HEK293 (cell line): ENCODE measurements around the gene MTCH2.

Experiments used
- CTCF ChIA-PET: fragments of 350-600 bp; formaldehyde crosslinking; extraction: SDS; loops from one replicate; lab custom pipeline; 2021; ENCODE audit warnings: antibody characterized with exemption; lab: Yijun Ruan, JAX
- POLR2A ChIA-PET: fragments of 300-600 bp; formaldehyde crosslinking; extraction: SDS; loops from one replicate; lab custom pipeline; 2020; ENCODE audit warnings: antibody characterized with exemption, inconsistent platforms; lab: Yijun Ruan, JAX
- H3K27ac ChIP-seq: fragments of 200-500 bp; sonication (Bioruptor generic); 2 replicates; pipeline ENCODE4 v1.5.1; 2014; ENCODE audit warnings: low read depth, low read length, control low read depth, inconsistent platforms; ENCODE audit errors: extremely low read depth
- H3K36me3 ChIP-seq, 2 experiments: fragments of 200-500 bp in 1 of 2; sonication (Bioruptor generic) in 1 of 2; 1 replicate in 1 of 2; 2 replicates in 1 of 2; pipeline ENCODE4 v1.5.1; 2014 to 2017; ENCODE audit warnings: inconsistent platforms in 2 of 2, low read length in 2 of 2; ENCODE audit not compliant: control insufficient read depth in 2 of 2, insufficient read depth in 1 of 2
- H3K4me1 ChIP-seq: fragments of 200-500 bp; sonication (Bioruptor generic); 2 replicates; pipeline ENCODE4 v1.5.1; 2014; ENCODE audit warnings: mild to moderate bottlenecking, low read length, inconsistent platforms; ENCODE audit not compliant: control insufficient read depth, insufficient read depth
- H3K4me3 ChIP-seq: 2 replicates; pipeline ENCODE4 v1.5.1; 2011; ENCODE audit warnings: low read depth, mild to moderate bottlenecking, control low read depth, low read length, moderate library complexity
- H3K9me3 ChIP-seq: fragments of 200-500 bp; sonication (Bioruptor generic); 2 replicates; pipeline ENCODE4 v1.5.1; 2014; ENCODE audit warnings: low read depth, low read length, inconsistent platforms; ENCODE audit not compliant: control insufficient read depth, insufficient read depth
- EGR2 ChIP-seq: fragments of 450-650 bp; formaldehyde crosslinking; IDR thresholded peaks from 2 replicates; pipeline ENCODE4 v1.5.1; 2016; ENCODE audit warnings: low read depth, missing biosample characterization, missing genetic modification characterization
- FEZF1 ChIP-seq: fragments of 450-650 bp; formaldehyde crosslinking; IDR thresholded peaks from 2 replicates; pipeline ENCODE4 v1.5.1; 2016; ENCODE audit warnings: missing biosample characterization, missing genetic modification characterization
- GLIS2 ChIP-seq: fragments of 450-650 bp; formaldehyde crosslinking; IDR thresholded peaks from 2 replicates; pipeline ENCODE4 v1.5.1; 2016; ENCODE audit warnings: missing biosample characterization, missing genetic modification characterization
- IKZF3 ChIP-seq: fragments of 450-650 bp; IDR thresholded peaks from 2 replicates; pipeline ENCODE4 v1.5.0; 2018; ENCODE audit warnings: missing biosample characterization, mild to moderate bottlenecking, missing genetic modification characterization, moderate library complexity
- KLF16 ChIP-seq: fragments of 450-650 bp; formaldehyde crosslinking; IDR thresholded peaks from 2 replicates; pipeline ENCODE4 v1.5.1; 2017; ENCODE audit warnings: missing biosample characterization, missing genetic modification characterization
- MYNN ChIP-seq: fragments of 450-650 bp; formaldehyde crosslinking; IDR thresholded peaks from 2 replicates; pipeline ENCODE4 v1.5.1; 2016; ENCODE audit warnings: missing biosample characterization, missing genetic modification characterization, borderline replicate concordance
- MZF1 ChIP-seq: fragments of 450-650 bp; formaldehyde crosslinking; IDR thresholded peaks from 2 replicates; pipeline ENCODE4 v1.5.1; 2017; ENCODE audit warnings: missing biosample characterization, missing genetic modification characterization, borderline replicate concordance
- PRDM4 ChIP-seq: fragments of 450-650 bp; formaldehyde crosslinking; IDR thresholded peaks from 2 replicates; pipeline ENCODE4 v1.5.1; 2017; ENCODE audit warnings: missing biosample characterization, missing genetic modification characterization
- ZBTB6 ChIP-seq: fragments of 450-650 bp; formaldehyde crosslinking; IDR thresholded peaks from 2 replicates; pipeline ENCODE4 v1.5.1; 2017; ENCODE audit warnings: missing biosample characterization, missing genetic modification characterization
- ZFP41 ChIP-seq: fragments of 450-650 bp; formaldehyde crosslinking; IDR thresholded peaks from 2 replicates; pipeline ENCODE4 v1.5.1; 2016; ENCODE audit warnings: missing biosample characterization, missing genetic modification characterization, borderline replicate concordance
- ZNF174 ChIP-seq: fragments of 450-650 bp; formaldehyde crosslinking; IDR thresholded peaks from 2 replicates; pipeline ENCODE4 v1.5.0; 2017; ENCODE audit warnings: missing biosample characterization, mild to moderate bottlenecking, missing genetic modification characterization
- ZNF302 ChIP-seq: fragments of 450-650 bp; formaldehyde crosslinking; IDR thresholded peaks from 2 replicates; pipeline ENCODE4 v1.5.1; 2016; ENCODE audit warnings: missing biosample characterization, missing genetic modification characterization, low read depth
- ZNF341 ChIP-seq: fragments of 450-650 bp; formaldehyde crosslinking; IDR thresholded peaks from 2 replicates; pipeline ENCODE4; 2016; ENCODE audit warnings: low read depth, missing biosample characterization, missing genetic modification characterization
- ZNF391 ChIP-seq: fragments of 450-650 bp; formaldehyde crosslinking; IDR thresholded peaks from 2 replicates; pipeline ENCODE4 v1.5.1; 2016; ENCODE audit warnings: low read depth, missing biosample characterization, missing genetic modification characterization, borderline replicate concordance
- ZNF426 ChIP-seq: fragments of 450-650 bp; formaldehyde crosslinking; IDR thresholded peaks from 2 replicates; pipeline ENCODE4 v1.5.1; 2017; ENCODE audit warnings: missing biosample characterization, missing genetic modification characterization, mild to moderate bottlenecking, inconsistent platforms, moderate library complexity
- ZNF433 ChIP-seq: fragments of 450-650 bp; formaldehyde crosslinking; IDR thresholded peaks from 2 replicates; pipeline ENCODE4 v1.5.1; 2016; ENCODE audit warnings: missing biosample characterization, missing genetic modification characterization, low read depth
- ZNF510 ChIP-seq: fragments of 450-650 bp; formaldehyde crosslinking; IDR thresholded peaks from 2 replicates; pipeline ENCODE4 v1.5.1; 2018; ENCODE audit warnings: mild to moderate bottlenecking, missing genetic modification characterization, missing biosample characterization; ENCODE audit not compliant: insufficient replicate concordance
- ZNF513 ChIP-seq: fragments of 450-650 bp; IDR thresholded peaks from 2 replicates; pipeline ENCODE4 v1.5.1; 2018; ENCODE audit warnings: missing biosample characterization, missing genetic modification characterization
- ZNF514 ChIP-seq: fragments of 450-650 bp; formaldehyde crosslinking; IDR thresholded peaks from 2 replicates; pipeline ENCODE4 v1.5.1; 2016; ENCODE audit warnings: missing biosample characterization, missing genetic modification characterization
- ZNF549 ChIP-seq: fragments of 450-650 bp; IDR thresholded peaks from 2 replicates; pipeline ENCODE4 v1.5.1; 2018; ENCODE audit warnings: missing biosample characterization, missing genetic modification characterization, mild to moderate bottlenecking, inconsistent platforms, moderate library complexity
- ZNF626 ChIP-seq: fragments of 450-650 bp; sonication (Bioruptor Pico); formaldehyde crosslinking; IDR thresholded peaks from 2 replicates; pipeline ENCODE4 v1.5.1; 2018; ENCODE audit warnings: missing biosample characterization, missing genetic modification characterization, inconsistent platforms
- ZNF701 ChIP-seq: fragments of 450-650 bp; formaldehyde crosslinking; IDR thresholded peaks from 2 replicates; pipeline ENCODE4 v1.5.1; 2016; ENCODE audit warnings: missing biosample characterization, missing genetic modification characterization
- ZNF791 ChIP-seq: fragments of 450-650 bp; formaldehyde crosslinking; IDR thresholded peaks from 2 replicates; pipeline ENCODE4 v1.5.1; 2016; ENCODE audit warnings: missing biosample characterization, missing genetic modification characterization
- ZNF830 ChIP-seq: fragments of 450-650 bp; IDR thresholded peaks from 2 replicates; pipeline ENCODE4 v1.5.0; 2018; ENCODE audit warnings: missing biosample characterization, missing genetic modification characterization, low read depth, mild to moderate bottlenecking, moderate library complexity
- ZSCAN16 ChIP-seq: fragments of 450-650 bp; formaldehyde crosslinking; IDR thresholded peaks from 2 replicates; pipeline ENCODE4 v1.5.1; 2016; ENCODE audit warnings: missing biosample characterization, missing genetic modification characterization

Gene MTCH2

GRCh38 chr11:47620836-47621378 lies 21.5 kb downstream of the MTCH2 start:
- no peak for TF ChIP-seq ZNF791 (tag by site-specific recombination)
- TF ChIP-seq ZNF626 (tag by site-specific recombination), result no peak
- TF ChIP-seq ZSCAN16, result no peak
- TF ChIP-seq ZNF549, result no peak
- TF ChIP-seq ZNF391 (tag by site-specific recombination), result no peak
- TF ChIP-seq MZF1 (tag by site-specific recombination), result no peak
- no peak for TF ChIP-seq ZNF830 (tag by site-specific recombination)
- TF ChIP-seq ZBTB6, result no peak
- no peak for TF ChIP-seq FEZF1 (tag by site-specific recombination)
- no peak for TF ChIP-seq MYNN (tag by site-specific recombination)
- TF ChIP-seq ZNF174 (tag by site-specific recombination), result no peak
- no peak for TF ChIP-seq ZNF701
- TF ChIP-seq PRDM4 (tag by site-specific recombination), result no peak
- no peak for TF ChIP-seq ZFP41 (tag by site-specific recombination)
- POLR2A ChIA-PET, result no interaction called here
- H3K36me3 ChIP-seq, result peaks cover 30 to 83% of the 10 kb centered on the region in 2 experiments

GRCh38 chr11:47617417-47617809 lies 24.9 kb downstream of the MTCH2 start:
- CTCF ChIA-PET, result interaction anchor here (0.6 to 2.5 kb wide), 10 partner anchors 9 to 358 kb away, joined by 3 to 18 read pairs (median 5); partner anchors contain the start of gene C1QTNF4

More at GRCh38 chr11:47620836-47621378, 21.5 kb downstream of the MTCH2 start:
- no peaks in the 10 kb centered on the region for H3K4me1 ChIP-seq
- H3K27ac ChIP-seq, result no peak overlapping the region
- no peaks in the 10 kb centered on the region for H3K9me3 ChIP-seq
- CTCF ChIA-PET, result interaction anchor here (0.7 to 0.8 kb wide), 2 partner anchors 23 to 28 kb away, joined by 3 to 4 read pairs; no protein-coding TSS in a partner anchor
- H3K4me3 ChIP-seq, result no peak overlapping the region

More at GRCh38 chr11:47617417-47617809, 24.9 kb downstream of the MTCH2 start:
- H3K4me3 ChIP-seq, result no peak overlapping the region
- POLR2A ChIA-PET, result no interaction called here
- no peaks in the 10 kb centered on the region for H3K4me1 ChIP-seq
- no peak overlapping the region for H3K27ac ChIP-seq
- TF ChIP-seq IKZF3 (no peak), ZNF510 (no peak), ZNF341 (tag by site-specific recombination) (no peak), ZNF302 (tag by site-specific recombination) (no peak), ZNF514 (tag by site-specific recombination) (no peak), EGR2 (no peak), ZNF513 (tag by site-specific recombination) (no peak), KLF16 (tag by site-specific recombination) (no peak), ZNF426 (no peak), ZNF433 (tag by site-specific recombination) (no peak), GLIS2 (tag by site-specific recombination) (no peak)
- H3K36me3 ChIP-seq, result peaks cover 11 to 58% of the 10 kb centered on the region in 2 experiments
- no peaks in the 10 kb centered on the region for H3K9me3 ChIP-seq
